SHP77 treated with DMSO at 0.1 percent for 48 hours (cell line): ENCODE results near the gene WWOX.
"Not testable (repeated sequence)": the region's sequence is repeated elsewhere in the genome, so short reads cannot be mapped to it uniquely, and the experiment has no call there.

Experiments used
- DNase-seq: peaks from one replicate; lab custom pipeline; 2025; lab: John Stamatoyannopoulos, UW

The WWOX gene

GRCh38 chr16:79213214-79213613 is 1113.8 kb downstream of the WWOX start:
- no peak for DNase-seq

- no peak for DNase-seq
These were observed 1115.8 kb downstream of the WWOX start for GRCh38 chr16:79215289-79215688.

GRCh38 chr16:79217375-79218011 is 1118.0 kb downstream of the WWOX start:
- DNase-seq, result no peak

- DNase-seq, result no peak
These were observed 1118.9 kb downstream of the WWOX start for GRCh38 chr16:79218351-79218750.

- DNase-seq, result not testable (repeated sequence)
These were observed 1126.5 kb downstream of the WWOX start for GRCh38 chr16:79225994-79226393.

GRCh38 chr16:79229361-79229760 is 1129.9 kb downstream of the WWOX start:
- DNase-seq, result no peak

- not testable (repeated sequence) for DNase-seq
These were observed 1146.2 kb downstream of the WWOX start for GRCh38 chr16:79245700-79246099.

- no peak for DNase-seq
These were observed 1147.9 kb downstream of the WWOX start for GRCh38 chr16:79247386-79247785.

GRCh38 chr16:79248351-79248750 is 1148.9 kb downstream of the WWOX start:
- no peak for DNase-seq

- DNase-seq, result no peak
These were observed 1151.1 kb downstream of the WWOX start for GRCh38 chr16:79250502-79251098.

- DNase-seq, result peak; percentile 6
These were observed 1153.7 kb downstream of the WWOX start for GRCh38 chr16:79253100-79253631.

GRCh38 chr16:79257953-79258490 is 1158.6 kb downstream of the WWOX start:
- no peak for DNase-seq

- not testable (repeated sequence) for DNase-seq
These were observed 1161.4 kb downstream of the WWOX start for GRCh38 chr16:79260890-79261289.

- DNase-seq, result peak; percentile 7
These were observed 1162.1 kb downstream of the WWOX start for GRCh38 chr16:79261481-79261940.

- no peak for DNase-seq
These were observed 1162.6 kb downstream of the WWOX start for GRCh38 chr16:79261944-79262552.
